Stimulated activated CD8-positive, alpha-beta memory T cell treated with anti-CD3 and anti-CD28 coated beads, Interleukin-4, amount 100 ng/mL, for 24 hours (primary cell): Measurements from ENCODE around the gene C1GALT1.
"Not testable (repeated sequence)": the region's sequence is repeated elsewhere in the genome, so short reads cannot be mapped to it uniquely, and the experiment has no call there.

Source experiments
- DNase-seq: peaks from one replicate; pipeline ENCODE4 v3.0.0-alpha.2; 2020; ENCODE audit warnings: low read depth

The C1GALT1 gene

DNA sequence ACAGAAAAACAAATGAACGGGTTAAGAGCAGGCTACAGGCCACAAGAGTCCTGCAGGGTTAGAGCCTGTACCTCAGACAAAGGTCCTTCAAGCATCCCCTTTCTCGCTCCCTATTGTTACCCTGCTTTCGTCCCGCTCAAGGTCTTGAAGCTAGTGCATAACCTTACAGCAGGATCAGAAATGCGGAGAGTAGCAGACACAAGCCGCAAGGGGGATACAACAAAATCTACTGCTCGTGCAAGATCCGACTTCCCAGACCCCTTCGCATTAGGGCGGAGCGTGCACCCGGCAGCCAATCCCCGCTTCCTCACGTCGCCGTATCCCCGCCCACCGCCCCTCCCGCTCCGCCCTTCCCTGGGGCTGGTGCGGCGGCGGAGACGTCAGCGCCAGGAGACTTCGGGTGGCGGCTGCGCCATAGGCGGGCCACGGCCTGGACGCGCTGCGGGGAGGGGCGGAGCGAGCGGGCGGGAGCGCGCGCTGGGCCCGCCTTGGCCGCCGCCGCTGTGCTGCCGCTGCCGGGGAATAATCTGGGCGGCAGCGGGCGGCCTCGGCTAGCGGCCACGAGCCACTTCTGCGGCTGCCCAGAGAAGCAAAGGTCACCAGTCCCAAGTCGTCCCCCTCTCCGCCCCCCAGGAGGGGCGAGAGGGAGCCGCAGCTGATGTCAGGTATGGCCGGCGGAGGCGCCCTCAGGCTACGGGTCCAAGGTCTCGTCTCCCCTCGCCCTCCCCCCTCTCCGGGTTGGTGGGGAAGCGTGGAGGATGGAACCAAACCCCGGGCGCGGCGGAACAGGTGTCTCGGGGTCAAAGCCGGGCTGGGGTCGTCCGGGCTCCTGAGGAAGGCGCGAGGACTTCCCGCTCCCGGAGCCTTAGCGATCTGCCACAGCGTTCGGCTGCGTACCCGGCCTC lies at the start of gene C1GALT1:
C1GALT1 (plus strand) TSS at position 389 of the 905 bp plus-strand sequence. CDS start 51,776 bp downstream, outside the sequence.
- peak; percentile 96 for DNase-seq

DNA sequence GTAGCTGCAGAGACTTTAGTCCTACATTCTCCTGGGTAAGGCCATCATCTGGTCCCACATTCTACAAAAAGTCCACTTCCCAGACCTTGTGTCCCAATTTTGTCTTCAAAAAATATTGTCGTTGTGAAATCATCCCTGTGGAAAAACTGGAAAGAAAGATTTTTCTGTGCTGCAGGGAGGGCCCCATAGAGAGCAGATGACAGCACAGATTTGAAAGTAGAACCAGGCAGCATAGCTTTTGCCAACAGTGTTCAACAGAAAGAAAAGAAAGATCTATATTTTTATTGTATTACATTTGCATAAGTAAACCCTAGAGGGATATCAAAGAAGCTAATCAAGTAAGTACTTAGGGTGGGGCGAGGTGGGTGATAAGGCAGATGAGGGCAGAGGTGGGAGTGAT lies 48.3 kb upstream of the C1GALT1 start:
- DNase-seq = no peak

DNA sequence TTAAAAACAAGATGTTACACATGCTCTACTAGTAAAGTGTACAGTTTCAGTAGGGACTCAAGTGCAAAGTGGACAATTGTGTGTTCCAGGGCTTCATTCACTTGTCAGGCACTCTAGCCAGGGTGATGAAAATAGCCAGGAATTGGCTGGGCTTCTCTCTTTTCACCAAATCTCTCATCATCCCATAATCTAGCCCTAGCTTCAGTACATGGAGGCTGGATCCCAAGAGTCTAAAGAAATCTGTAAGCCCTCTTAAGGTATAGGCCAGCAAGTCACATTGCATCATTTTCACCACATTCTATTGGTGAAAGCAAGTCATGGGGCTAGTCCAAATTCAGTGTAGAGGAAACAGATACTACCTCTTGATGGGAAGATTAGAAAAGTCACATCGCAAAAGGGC lies 47.3 kb upstream of the C1GALT1 start:
- no peak for DNase-seq

DNA sequence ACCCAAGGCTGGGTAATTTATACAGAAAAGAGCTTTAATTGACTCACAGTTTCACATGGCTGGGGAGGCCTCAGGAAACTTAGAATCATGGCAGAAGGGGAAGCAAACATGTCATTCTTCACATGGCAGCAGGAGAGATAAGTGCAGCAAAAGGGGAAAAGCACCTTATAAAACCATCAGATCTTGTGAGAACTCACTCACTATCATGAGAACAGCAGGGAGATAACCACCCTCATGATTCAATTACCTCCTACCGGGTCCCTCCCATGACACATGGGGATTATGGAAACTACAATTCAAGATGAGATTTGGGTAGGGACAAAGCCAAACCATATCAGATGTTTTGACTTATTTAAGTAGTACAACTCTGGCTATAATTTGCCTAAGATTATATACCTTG lies 46.4 kb upstream of the C1GALT1 start:
- not testable (repeated sequence) for DNase-seq

DNA sequence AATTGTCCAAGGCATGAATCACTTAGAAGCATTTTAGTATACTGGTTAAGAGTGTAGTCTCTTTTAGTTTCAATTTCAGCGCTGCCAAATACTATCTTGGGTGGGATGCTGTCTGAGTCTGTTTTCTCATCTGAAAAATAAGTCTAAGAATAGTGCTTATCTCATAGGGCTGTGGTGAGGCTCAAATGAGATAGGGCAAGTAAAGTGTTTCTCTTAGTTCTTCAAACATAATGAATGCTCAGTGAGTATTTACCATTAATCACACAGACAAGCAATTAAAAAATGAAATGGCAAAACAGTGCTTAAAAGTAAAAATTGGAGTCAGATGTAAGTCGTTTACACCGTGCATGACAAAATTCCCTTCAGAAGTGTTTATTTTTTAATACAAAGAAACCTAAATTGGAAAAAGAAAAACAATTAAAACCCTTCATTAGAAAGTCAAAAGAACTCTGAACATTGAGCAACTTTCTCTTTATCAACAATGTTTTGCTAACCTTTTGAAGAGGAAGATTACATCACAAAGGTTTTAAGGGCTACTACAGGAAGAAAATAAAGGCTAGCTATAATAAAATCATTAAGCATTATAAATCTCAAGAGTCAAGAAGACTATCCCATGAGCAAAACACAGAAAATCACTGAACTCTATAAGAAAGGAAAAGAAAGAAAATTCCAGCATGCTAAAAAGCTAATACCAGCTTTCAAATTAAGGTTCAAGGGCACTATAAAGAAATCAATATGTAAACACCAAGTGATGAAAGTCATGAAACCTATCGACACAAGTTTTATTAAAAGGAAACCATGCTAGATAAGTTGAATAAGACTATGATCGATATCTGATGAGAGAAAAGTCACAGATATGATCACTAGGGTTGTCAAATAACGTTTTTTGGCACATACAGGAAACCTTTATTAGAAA lies 45.6 kb upstream of the C1GALT1 start:
- no peak for DNase-seq

DNA sequence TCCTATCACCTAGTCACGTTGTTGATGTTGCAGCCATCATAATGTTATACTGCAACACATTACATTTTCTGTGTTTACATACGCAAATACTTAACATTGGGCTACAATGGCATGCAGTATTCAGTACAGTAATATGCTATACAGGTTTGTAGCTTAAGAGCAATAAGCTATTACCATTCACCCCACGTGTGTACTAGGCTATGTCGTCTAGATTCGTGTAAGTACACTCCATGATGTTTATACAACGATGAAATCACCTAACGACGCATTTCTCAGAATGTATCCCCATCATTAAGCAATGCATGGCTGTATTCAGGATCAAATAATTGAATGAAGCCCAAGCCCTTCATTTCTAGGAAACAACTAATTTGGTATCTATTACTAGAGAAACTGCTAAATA lies 43.4 kb upstream of the C1GALT1 start:
- DNase-seq = no peak

DNA sequence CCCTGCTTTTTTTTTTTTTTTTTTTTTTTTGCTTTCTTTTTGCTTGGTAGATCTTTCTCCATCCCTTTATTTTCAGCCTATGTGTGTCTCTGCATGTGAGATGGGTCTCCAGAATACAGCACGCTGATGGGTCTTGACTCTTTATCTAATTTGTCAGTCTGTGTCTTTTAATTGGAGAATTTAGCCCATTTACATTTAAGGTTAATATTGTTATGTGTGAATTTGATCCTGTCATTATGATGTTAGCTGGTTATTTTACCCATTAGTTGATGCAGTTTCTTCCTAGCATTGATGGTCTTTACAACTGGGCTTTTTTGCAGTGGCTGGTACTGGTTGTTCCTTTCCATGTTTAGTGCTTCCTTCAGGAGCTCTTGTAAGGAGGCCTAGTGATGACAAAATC lies 38.9 kb upstream of the C1GALT1 start:
- not testable (repeated sequence) for DNase-seq

DNA sequence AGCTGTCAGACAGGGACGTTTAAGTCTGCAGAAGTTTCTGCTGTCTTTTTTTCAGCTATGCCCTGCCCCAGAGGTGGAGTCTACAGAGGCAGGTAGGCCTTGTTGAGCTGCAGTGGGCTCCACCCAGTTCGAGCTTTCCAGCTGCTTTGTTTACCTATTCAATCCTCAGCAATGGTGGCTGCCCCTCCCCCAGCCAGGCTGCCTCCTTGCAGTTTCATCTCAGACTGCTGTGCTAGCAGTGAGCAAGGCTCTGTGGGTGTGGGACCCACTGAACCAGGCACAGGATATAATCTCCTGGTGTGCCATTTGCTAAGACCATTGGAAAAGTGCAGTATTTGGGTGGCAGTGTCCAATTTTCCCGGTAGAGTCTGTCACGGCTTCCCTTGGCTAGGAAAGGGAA lies 37.2 kb upstream of the C1GALT1 start:
- not testable (repeated sequence) for DNase-seq

DNA sequence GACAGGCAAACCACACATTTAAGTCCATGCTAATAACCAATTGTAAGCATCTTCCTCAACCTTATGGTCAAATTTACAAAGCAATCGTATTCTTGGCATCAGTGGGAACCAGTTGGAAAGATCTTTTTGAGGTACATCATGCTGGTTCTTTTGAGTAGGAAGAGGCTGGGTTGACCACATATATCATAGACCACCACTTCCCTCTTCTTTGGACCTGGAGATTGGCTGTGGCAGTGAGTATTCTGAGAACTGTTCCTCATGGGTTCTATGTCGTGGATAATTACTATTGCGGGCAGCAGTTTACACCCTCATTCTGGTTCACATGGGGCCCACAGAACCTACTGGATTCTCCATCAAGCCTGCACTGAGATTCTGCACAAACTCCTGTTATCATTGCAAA lies 35.5 kb upstream of the C1GALT1 start:
- DNase-seq = no peak

DNA sequence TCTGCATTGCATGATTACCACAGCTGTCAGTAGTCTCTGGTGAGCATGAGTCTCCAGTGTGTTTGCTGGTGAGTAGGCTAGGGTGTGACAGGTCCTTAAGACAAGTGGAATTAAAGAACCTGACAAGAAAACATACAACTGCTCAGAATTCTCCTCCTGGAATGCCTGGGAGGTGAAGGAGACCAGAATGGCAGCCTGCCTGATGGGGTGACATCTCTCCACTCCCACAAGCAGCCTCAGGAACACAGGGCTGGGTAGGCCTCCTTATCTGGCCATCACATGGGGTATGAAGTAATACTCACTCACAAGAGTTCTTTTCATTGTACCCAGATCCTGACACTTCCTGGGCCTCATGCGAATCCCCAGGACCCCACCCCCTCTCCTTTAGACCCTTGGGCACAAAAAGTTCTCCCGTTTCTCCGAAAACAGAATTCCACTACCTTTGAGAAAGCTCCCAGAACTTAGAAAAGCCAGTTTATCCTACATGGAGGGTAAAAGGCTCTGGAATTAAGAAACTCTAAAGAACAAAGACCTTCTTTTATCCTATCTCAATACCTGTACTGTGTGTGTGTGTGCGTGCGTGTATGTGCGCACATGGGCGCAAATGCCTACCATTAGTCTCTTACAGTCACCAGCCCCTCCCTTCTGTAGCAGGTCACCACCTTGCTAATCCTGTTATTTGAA lies 33.4 kb upstream of the C1GALT1 start:
- DNase-seq = no peak

DNA sequence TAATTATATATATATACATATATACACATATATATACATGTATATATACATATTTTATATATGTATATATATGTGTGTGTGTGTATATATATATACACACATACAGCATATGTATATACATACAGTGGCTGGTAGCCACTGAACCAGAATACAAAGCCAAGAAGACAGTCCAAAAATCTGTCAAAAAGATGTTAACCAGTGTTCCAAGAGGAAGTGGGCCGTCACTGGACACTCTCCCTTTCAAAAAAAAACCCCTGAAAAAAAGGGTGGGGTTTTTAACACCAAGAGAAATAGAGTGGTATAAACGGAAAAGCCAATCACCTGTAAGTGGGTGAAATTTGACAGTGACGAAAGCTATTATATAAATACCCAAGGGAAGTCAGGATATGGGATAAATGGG lies 31.1 kb upstream of the C1GALT1 start:
- no peak for DNase-seq

DNA sequence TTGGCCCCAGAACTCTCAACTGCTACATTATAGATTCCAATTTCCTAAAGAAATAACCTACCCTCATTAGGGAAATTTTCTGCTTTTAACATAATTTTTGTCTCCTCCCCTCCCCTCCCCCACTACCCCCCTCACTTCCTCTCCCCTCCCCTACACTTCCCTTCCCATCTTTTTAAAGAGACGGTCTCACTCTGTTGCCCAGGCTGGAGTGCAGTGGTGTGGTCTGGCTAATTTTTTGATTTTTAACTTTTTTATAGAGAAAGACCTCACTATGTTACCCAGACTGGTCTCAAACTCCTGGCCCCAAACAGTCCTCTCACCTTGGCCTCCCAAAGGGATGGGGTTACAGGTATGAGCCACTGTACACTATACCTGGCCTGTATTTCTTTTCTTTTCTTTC lies 30.5 kb upstream of the C1GALT1 start:
- no peak for DNase-seq

DNA sequence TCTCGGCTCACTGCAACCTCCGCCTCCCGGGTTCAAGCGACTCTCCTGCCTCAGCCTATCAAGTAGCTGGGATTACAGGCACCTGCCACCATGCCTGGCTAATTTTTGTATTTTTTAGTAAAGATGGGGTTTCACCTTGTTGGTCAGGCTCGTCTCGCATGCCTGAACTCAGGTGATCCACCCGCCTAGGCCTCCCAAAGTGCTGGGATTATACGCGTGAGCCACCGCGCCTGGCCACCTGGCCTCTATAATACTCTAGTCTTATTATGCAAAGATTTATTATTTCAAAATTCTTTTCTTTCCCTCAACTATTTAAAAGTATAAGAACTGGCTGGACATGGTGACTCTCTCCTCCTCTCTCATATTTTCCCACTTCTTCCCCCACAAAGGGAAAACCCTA lies 30.0 kb upstream of the C1GALT1 start:
- DNase-seq = no peak

DNA sequence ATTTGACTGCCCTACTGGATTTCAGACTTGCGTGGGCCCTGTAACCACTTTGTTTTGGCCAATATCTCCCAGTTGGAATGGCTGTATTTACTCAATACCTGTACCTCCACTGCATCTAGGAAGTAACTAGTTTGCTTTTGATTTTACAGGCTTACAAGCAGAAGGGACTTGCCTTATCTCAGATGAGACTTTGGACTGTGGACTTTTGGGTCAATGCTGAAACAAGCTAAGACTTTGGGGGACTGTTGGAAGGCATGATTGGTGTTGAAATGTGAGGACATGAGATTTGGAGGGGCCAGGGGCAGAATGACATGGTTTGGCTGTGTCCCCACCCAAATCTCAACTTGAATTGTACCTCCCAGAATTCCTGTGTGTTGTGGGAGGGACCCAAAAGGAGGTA lies 28.0 kb upstream of the C1GALT1 start:
- not testable (repeated sequence) for DNase-seq

DNA sequence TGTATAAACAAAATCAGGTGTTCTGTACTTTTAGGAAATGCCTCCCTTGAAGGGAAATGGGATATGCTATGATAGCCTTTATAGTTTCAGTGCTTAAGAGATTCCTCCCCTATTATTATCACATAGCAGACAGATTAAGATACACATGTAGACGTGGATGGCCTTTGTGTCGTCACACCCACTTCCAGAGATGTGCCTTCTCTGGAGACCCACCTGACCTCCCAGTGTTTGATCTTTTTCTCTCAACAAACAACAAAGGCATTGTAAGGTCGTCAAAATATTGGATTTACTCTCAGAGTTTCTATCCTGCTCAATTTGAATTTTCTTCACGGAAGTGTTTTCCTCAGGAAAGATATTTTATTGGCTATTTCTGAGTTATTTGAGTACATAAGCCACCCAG lies 25.7 kb upstream of the C1GALT1 start:
- no peak for DNase-seq

DNA sequence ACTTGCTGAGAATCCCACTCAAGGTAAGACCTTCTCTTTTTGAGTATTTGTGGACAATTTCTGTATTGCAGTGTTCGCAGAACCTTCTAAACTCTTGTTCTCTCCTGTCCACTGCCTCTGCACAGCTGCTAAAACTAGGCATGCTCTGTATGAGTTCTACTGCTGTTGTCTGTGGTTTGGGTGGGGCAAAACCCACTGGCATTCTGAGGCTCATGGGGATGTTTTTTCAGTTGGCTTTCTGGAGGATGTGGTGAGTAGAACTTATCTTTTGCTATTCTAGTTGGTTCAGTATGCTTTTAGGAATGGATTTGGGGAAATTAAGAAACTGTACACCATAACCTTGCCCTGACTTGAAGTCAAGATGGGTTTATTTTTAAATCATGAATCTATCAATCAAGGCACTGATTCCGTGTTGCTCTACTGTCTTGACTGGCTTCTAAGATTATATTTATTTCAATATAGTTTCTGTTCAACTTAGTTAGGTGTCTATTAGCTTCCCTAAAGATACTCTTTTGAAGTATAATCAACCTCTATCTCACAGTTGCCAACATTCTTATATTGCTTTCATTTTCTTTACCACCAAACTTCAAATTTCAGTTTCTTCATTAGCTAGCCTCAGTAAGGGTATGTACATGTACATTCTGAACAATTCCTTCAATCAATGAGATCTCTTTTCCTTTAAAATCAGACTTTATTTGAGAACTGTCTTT lies 25.0 kb upstream of the C1GALT1 start:
- DNase-seq = peak; percentile 17

DNA sequence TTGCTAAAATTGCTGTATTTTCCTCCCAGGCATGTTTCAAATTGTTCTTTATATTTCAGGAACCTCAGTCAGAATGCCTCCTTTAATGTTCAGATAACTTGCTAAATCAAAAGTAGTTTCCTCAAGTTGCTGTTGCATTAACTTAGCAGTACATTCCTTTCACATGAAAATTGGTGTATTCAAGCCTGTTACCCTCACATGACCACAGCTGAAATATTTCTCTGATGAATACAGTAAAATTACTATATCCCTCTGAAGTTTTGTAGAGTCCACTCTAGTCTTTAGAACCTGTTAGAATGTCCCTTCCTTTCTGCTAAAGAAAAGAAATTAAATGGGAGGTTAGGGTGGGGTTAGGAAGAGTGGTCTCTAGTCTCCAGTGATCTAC lies 24.5 kb upstream of the C1GALT1 start:
- DNase-seq = no peak

DNA sequence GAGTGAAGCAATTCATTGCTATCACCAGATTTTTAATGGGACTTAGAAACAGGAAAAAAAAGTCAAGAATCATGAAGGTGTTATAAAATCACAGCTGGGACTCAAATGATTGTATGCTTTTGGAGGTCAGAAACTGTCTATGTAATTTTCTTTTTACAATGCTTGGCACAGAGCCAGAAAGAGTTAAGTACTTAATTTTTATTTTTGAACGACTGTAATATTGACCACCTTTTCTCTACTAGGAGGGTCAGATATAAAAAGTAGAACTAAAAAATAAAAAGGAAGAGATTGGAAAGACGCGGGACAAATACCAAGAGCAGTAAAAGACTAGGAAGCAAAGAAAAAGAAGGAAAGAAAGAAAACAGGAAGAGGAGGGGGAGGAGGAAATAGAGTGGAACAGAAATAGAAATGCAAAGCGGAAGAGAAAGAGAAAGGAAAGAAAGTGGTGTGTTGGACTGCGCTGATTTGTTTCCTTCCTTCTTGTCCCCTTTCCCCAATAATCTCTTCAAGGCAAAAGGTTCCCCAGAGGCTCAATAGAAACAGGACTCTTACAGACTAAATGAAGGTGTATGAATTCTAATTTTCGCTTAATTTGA lies 23.2 kb upstream of the C1GALT1 start:
- no peak for DNase-seq

DNA sequence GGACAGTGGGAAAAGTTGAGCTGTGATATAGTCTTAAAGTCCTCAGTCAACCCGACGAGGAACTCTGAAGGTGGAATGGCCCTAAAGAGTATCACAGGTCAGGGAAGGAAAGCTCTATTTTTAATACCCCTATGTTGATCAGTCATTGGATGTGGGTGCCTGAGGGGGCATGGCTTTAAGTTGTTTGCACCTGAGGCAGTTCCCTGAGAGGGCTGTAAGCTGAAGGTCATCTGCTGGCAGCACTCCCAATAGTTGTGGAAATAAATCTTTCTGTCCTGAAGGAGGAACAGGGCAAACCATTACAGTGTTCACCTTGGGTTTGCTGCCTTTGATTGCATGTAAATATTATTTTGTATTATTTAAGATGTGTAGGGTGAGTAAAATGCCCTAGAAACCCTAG lies 17.8 kb upstream of the C1GALT1 start:
- no peak for DNase-seq

DNA sequence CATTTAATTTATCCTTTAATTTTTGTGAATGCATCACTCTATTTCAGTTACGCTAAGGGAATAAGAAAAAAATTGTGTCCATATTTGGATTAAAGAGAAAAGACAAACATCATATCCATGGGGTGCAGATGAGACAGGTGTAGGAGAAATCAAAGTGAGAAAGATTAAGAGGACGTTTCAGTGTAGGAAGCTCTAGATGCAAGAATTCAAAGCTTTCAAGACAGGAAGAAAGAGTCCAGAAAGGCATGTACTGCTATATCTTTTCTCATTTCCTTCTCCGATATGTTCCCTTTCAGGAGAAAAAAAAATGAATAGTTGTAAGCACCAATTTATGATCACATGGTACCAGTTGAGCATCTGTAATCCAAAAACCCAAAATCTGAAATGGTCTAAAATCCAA lies 17.0 kb upstream of the C1GALT1 start:
- DNase-seq = no peak

DNA sequence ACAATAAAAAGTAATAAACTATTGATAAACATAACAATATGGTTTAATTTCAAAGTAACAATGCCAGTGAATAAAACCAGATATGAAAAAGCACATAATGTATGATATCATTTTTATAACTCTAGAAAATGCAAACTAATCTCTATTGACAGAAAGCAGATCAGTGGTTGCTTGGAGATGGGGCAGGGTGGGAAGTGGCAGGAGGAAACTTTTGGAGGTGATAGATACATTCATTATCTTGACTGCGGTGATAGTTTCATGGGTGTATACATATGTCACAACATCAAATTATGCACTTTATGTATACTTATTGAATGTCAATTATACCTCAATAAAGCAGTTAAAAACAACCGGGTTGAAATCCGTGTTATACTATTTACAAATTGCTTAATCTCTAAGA lies 16.0 kb upstream of the C1GALT1 start:
- DNase-seq = no peak
